ENCODE data around the gene TRAPPC10. TPM values are rescaled to one million over a fixed set of nuclear protein-coding genes. Genes with fewer than 3 reads are reported as not detected.

Gene TRAPPC10
- total and polyA plus RNA-seq, 2 of the 8 experiments (the other 6 are each of a cell fraction or from before 2014, with no cell fraction given), result 18.5 to 29.8 TPM

- WGBS, 2 experiments (ENCODE audit: extremely low coverage in 1 of 2, insufficient coverage in 1 of 2, insufficient read length in 1 of 2, insufficient replicate concordance in 2 of 2, low coverage in 1 of 2, low lambda C conversion rate in 2 of 2, missing lambda C conversion rate in 1 of 2), result 88% methylated on average over 13 of the region's 13 CpGs; no CpG with 5 or more reads in 1 of the 2 experiments
- H3K4me2 ChIP-seq (ENCODE audit: insufficient read depth in 1 of 2, low read depth in 2 of 2, low read length in 2 of 2), result no peak overlapping the region
- no peak for FAIRE-seq
- TF ChIP-seq ATF2 (IDR thresholded peaks at IDR 0.05; ENCODE audit: low read length), result no peak
- no peak for TF ChIP-seq EZH2 (IDR thresholded peaks at IDR 0.05; ENCODE audit: low read depth, low read length, severe bottlenecking)
- TF ChIP-seq CHD2 (IDR thresholded peaks at IDR 0.05; ENCODE audit: low read length), result no peak
- TF ChIP-seq JUND (IDR thresholded peaks at IDR 0.05; ENCODE audit: low read length), result no peak
- TF ChIP-seq FOSL1 (IDR thresholded peaks at IDR 0.05; ENCODE audit: insufficient read depth, low read depth, low read length), result no peak
- no peak for TF ChIP-seq SRF (IDR thresholded peaks at IDR 0.05; ENCODE audit: low read depth, low read length)
- TF ChIP-seq TAF1 (IDR thresholded peaks at IDR 0.05; ENCODE audit: low read depth, low read length), result no peak
- no peak for TF ChIP-seq ASH2L (IDR thresholded peaks at IDR 0.05; ENCODE audit: low read length)
- no peak for TF ChIP-seq SIRT6 (IDR thresholded peaks at IDR 0.05; ENCODE audit: low read length)
- no peak for TF ChIP-seq TEAD4 (IDR thresholded peaks at IDR 0.05; ENCODE audit: low read depth, low read length)
- TF ChIP-seq PHF8 (conservative IDR thresholded peaks at IDR 0.05; ENCODE audit: low read depth, low read length), result no peak
- TF ChIP-seq POU5F1 (IDR thresholded peaks at IDR 0.05; ENCODE audit: low read depth, low read length), result no peak
- no peak for TF ChIP-seq KDM4A (IDR thresholded peaks at IDR 0.05; ENCODE audit: low read depth, low read length, severe bottlenecking)
- TF ChIP-seq GTF2F1 (IDR thresholded peaks at IDR 0.05; ENCODE audit: borderline replicate concordance, low read depth, low read length), result no peak
These were observed 7.0 kb upstream of the TRAPPC10 start for GRCh38 chr21:44005071-44005470.

More at GRCh38 chr21:44005071-44005470, 7.0 kb upstream of the TRAPPC10 start:
- no peak overlapping the region for H3K56ac ChIP-seq (replicated peaks; ENCODE audit: insufficient read length, low read depth, low read length)
- H4K20me1 ChIP-seq (replicated peaks in 1 of 2; ENCODE audit: control insufficient read depth in 1 of 2, insufficient read depth in 2 of 2, low read length in 2 of 2), result no peaks in the 10 kb centered on the region
- ChIA-PET CTCF (ENCODE audit: partially characterized antibody) (interaction anchor here (1.3 kb wide), 1 partner anchor 10 kb away, joined by 3 read pairs; no protein-coding TSS in a partner anchor), POLR2A (ENCODE audit: partially characterized antibody) (interaction anchor here (1.3 kb wide), 1 partner anchor 10 kb away, joined by 3 read pairs; no protein-coding TSS in a partner anchor)
- no peak overlapping the region for H3K9ac ChIP-seq (replicated peaks in 1 of 4; ENCODE audit: extremely low read depth in 1 of 4, low read depth in 3 of 4, low read length in 3 of 4)
- H3K4ac ChIP-seq (replicated peaks; ENCODE audit: insufficient read length, low read depth, low read length), result no peak overlapping the region
- no peak overlapping the region for H4K5ac ChIP-seq (ENCODE audit: insufficient read length, low read depth, low read length)
- H3K4me3 ChIP-seq (ENCODE audit: extremely low read depth in 1 of 4, insufficient read depth in 2 of 4, low read depth in 3 of 4, low read length in 4 of 4), result no peak overlapping the region
- no peak overlapping the region for H2BK12ac ChIP-seq (ENCODE audit: low read depth, low read length)
- H3K79me2 ChIP-seq (ENCODE audit: control insufficient read depth in 1 of 2, insufficient read depth in 2 of 2, low read length in 2 of 2), result no peaks in the 10 kb centered on the region
- no peaks in the 10 kb centered on the region for H3K9me3 ChIP-seq (ENCODE audit: insufficient read depth in 2 of 2, low read depth in 1 of 2, low read length in 1 of 2)
- no peak overlapping the region for H4K8ac ChIP-seq (ENCODE audit: extremely low read depth, insufficient read depth, low read length)
- H3K4me1 ChIP-seq (replicated peaks in 1 of 4; ENCODE audit: control insufficient read depth in 3 of 4, insufficient read depth in 4 of 4, low read length in 3 of 4), result peaks cover 0 to 2% (median 0%) of the 10 kb centered on the region in 4 experiments; a peak in 3 of 7 replicates
- no peaks in the 10 kb centered on the region for H3K36me3 ChIP-seq (ENCODE audit: control insufficient read depth in 2 of 4, insufficient read depth in 4 of 4, low read length in 3 of 4)
- no peak overlapping the region for H2BK15ac ChIP-seq (ENCODE audit: low read length)
- H3K27ac ChIP-seq (ENCODE audit: low read depth, low read length), result no peak overlapping the region
- no peak overlapping the region for H2BK20ac ChIP-seq (ENCODE audit: low read length)
- no peak overlapping the region for H2AK5ac ChIP-seq (ENCODE audit: low read depth, low read length)
- H3K18ac ChIP-seq (ENCODE audit: extremely low read depth, low read length), result no peak overlapping the region
- H2AFZ ChIP-seq (ENCODE audit: low read length), result no peak overlapping the region
- 0 out of 2 replicates have a peak, but pooled peaks cover 2% of the 10 kb centered on the region for H3K23me2 ChIP-seq (ENCODE audit: low read depth, low read length)
- no peak overlapping the region for H2BK5ac ChIP-seq (ENCODE audit: low read depth, low read length)
- no peak overlapping the region for H3K14ac ChIP-seq (ENCODE audit: insufficient read length)
- H3K23ac ChIP-seq (ENCODE audit: insufficient read length), result no peak overlapping the region
- no peak overlapping the region for H4K91ac ChIP-seq (replicated peaks; ENCODE audit: insufficient read length, low read length)
- no peak for DNase-seq (ENCODE audit: low read depth in 1 of 2, low spot score in 2 of 2)
- H2BK120ac ChIP-seq (replicated peaks; ENCODE audit: low read depth, low read length), result no peak overlapping the region
- H3K79me1 ChIP-seq (ENCODE audit: low read depth, low read length), result no peaks in the 10 kb centered on the region
- H3K27me3 ChIP-seq (replicated peaks in 1 of 4; ENCODE audit: control insufficient read depth in 3 of 4, extremely low read depth in 1 of 4, insufficient read depth in 3 of 4, low read length in 3 of 4), result no peaks in the 10 kb centered on the region
